ENCODE results near the gene PPIE. TPM values are rescaled to one million over a fixed set of nuclear protein-coding genes. Genes with fewer than 3 reads are reported as not detected.
"Not testable (repeated sequence)": the region's sequence is repeated elsewhere in the genome, so short reads cannot be mapped to it uniquely, and the experiment has no call there.

PPIE gene
- total and polyA plus RNA-seq, 2 of the 13 experiments (the other 11 are each of a cell fraction or from before 2014, with no cell fraction given): 15.3 to 26.3 TPM

DNA sequence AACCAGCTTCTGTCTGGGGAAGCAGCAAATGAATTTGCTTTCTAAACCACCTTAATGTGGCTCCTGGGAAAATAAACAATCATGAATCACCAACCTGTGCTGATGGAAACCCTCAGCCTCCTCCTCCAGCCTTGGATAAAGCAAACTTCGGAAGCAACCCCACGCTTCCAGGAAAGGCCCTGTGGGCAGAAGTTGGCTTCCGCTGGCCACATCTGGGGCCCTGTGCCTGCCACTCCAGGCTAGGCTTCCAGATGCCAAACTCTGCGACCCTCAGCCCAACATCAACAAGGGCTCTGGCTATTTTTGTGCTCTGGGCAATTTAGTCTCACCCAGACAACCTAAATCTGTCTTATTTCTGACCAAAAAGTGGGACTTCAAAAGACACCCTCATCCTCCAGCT, 38.6 kb downstream of the PPIE start (continued):
- TF ChIP-seq ZSCAN21 (CRISPR knock-in tag; IDR thresholded peaks at IDR 0.05; ENCODE audit: borderline replicate concordance) (no peak), RARG (CRISPR knock-in tag; IDR thresholded peaks at IDR 0.05; ENCODE audit: low read depth) (no peak), HOXA3 (CRISPR knock-in tag; IDR thresholded peaks at IDR 0.05) (no peak)
- TF ChIP-seq, protein P1, sequence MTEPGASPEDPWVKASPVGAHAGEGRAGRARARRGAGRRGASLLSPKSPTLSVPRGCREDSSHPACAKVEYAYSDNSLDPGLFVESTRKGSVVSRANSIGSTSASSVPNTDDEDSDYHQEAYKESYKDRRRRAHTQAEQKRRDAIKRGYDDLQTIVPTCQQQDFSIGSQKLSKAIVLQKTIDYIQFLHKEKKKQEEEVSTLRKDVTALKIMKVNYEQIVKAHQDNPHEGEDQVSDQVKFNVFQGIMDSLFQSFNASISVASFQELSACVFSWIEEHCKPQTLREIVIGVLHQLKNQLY (CRISPR knock-in tag; IDR thresholded peaks at IDR 0.05): no peak

DNA sequence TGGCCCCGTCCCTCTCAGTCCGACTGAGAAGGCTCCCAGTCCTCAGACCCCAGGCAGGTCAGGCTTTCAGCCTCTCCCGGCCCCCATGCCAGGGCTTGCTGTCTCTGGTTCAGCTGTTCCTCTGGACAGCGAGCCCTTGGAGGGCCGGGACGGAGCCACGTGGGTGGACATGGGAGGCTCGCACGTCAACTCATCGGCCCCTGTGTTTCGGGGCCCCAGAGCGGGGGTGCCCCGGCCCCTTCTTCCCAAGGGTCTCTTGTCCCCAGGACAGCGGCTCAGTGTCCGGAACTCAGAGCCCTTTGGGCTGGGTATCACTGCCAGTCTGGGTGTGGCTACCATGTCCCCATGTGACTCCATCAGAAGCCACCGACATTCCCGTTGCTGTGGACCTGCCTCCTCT, 39.2 kb downstream of the PPIE start:
- H3K4me1 ChIP-seq (ENCODE audit: insufficient read depth, low read length): peaks cover 10% of the 10 kb centered on the region; the same call in 1 of the 2 replicates
- POLR2A ChIA-PET; ATAC-seq; H2AFZ ChIP-seq (ENCODE audit: low read length); DNase-seq (ENCODE audit: low spot score); H3K27me3 ChIP-seq (ENCODE audit: control insufficient read depth in 1 of 2, insufficient read depth in 2 of 2, low read length in 2 of 2); H3K36me3 ChIP-seq (replicated peaks in 1 of 2; ENCODE audit: control insufficient read depth in 1 of 2, insufficient read depth in 2 of 2, low read length in 2 of 2); H3K9ac ChIP-seq (ENCODE audit: insufficient read depth, low read depth, low read length); CTCF ChIA-PET (ENCODE audit: low intra/inter-chr PET ratio, low total read pairs); H3K79me2 ChIP-seq (ENCODE audit: insufficient read depth, low read length); in situ Hi-C loops (cut with HindIII; ENCODE audit: extremely low pct_ligation_motif_present, low pct_unique_long_range_greater_than_20kb); H3K27ac ChIP-seq (ENCODE audit: extremely low read length, insufficient read depth, low read length); intact Hi-C loops (cut with micrococcal nuclease; ENCODE audit: unreplicated experiment); FAIRE-seq; H4K20me1 ChIP-seq (ENCODE audit: insufficient read depth, low read length); H3K4me2 ChIP-seq (ENCODE audit: low read depth, low read length); BruUV-seq (replicated peaks); H3K9me3 ChIP-seq (ENCODE audit: low read length); H3K4me3 ChIP-seq (replicated peaks in 1 of 3; ENCODE audit: insufficient read depth in 1 of 3, low read depth in 2 of 3, low read length in 3 of 3): not testable (repeated sequence)
- WGBS (ENCODE audit: low lambda C conversion rate): 87% methylated on average over 5 of the region's 17 CpGs

DNA sequence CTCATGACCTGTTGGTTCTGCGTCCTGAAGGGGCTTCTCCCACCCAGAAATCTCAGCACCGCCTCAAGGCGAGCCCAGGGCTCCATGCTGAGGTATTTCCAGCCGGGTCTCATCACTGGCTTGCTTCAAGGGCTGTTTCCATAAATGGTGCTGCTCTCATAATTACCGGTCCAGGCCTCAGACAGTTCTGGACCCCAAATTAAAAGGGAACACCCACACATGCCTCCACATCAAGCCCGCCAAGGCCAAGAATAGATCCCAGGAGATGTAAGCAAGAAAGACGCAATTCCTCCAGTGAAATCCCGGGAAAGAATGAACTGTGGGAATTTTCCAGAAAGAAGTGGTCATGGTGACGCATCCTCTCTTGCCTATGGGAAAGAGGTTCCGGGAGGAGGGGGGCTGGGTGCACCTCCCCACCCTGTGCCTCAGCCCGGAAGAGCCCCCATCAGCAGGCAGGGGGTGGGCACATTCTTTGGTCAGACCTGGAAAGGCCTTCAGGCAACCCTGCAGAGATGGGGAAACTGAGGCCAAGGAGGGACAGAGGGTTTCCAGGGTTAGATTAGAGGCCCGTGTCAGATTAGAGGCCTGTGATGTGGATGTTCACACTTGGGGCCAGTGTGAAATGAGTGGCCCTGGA, 39.9 kb downstream of the PPIE start:
- H3K9me3 ChIP-seq (ENCODE audit: low read length); DNase-seq (ENCODE audit: low spot score); FAIRE-seq; BruUV-seq (replicated peaks); ATAC-seq; intact Hi-C loops (cut with micrococcal nuclease; ENCODE audit: unreplicated experiment); H3K4me2 ChIP-seq (ENCODE audit: low read depth, low read length); H3K4me3 ChIP-seq (replicated peaks in 1 of 3; ENCODE audit: insufficient read depth in 1 of 3, low read depth in 2 of 3, low read length in 3 of 3); H3K9ac ChIP-seq (ENCODE audit: insufficient read depth, low read depth, low read length); H4K20me1 ChIP-seq (ENCODE audit: insufficient read depth, low read length); H3K36me3 ChIP-seq (replicated peaks in 1 of 2; ENCODE audit: control insufficient read depth in 1 of 2, insufficient read depth in 2 of 2, low read length in 2 of 2); H3K79me2 ChIP-seq (ENCODE audit: insufficient read depth, low read length); H3K27me3 ChIP-seq (ENCODE audit: control insufficient read depth in 1 of 2, insufficient read depth in 2 of 2, low read length in 2 of 2); H3K27ac ChIP-seq (ENCODE audit: extremely low read length, insufficient read depth, low read length); CTCF ChIA-PET (ENCODE audit: low intra/inter-chr PET ratio, low total read pairs); in situ Hi-C loops (cut with HindIII; ENCODE audit: extremely low pct_ligation_motif_present, low pct_unique_long_range_greater_than_20kb); POLR2A ChIA-PET; H2AFZ ChIP-seq (ENCODE audit: low read length): not testable (repeated sequence)
- WGBS (ENCODE audit: low lambda C conversion rate): 62% methylated on average over 9 of the region's 12 CpGs
- H3K4me1 ChIP-seq (ENCODE audit: insufficient read depth, low read length): peaks cover 10% of the 10 kb centered on the region; the same call in 1 of the 2 replicates
